GM23338 (cell line): Measurements from ENCODE around the gene STX8. TPM values are rescaled to one million over a fixed set of nuclear protein-coding genes. Genes with fewer than 3 reads are reported as not detected.

ENCODE experiments used
- ATAC-seq: fragments of 200-7000 bp; cut with Tn5 transposase; 3 replicates; pipeline ENCODE4 v1.9.1; 2020
- DNase-seq: peaks from one replicate; pipeline ENCODE4 v3.0.0-alpha.2; 2015; ENCODE audit warnings: low spot score
- H2AFZ ChIP-seq: fragments of 200-600 bp; sonication (generic); 2 replicates; pipeline ENCODE4 v1.8.0; 2016; ENCODE audit warnings: antibody characterized with exemption, mild to moderate bottlenecking, moderate library complexity
- H3F3A ChIP-seq: fragments of 200-600 bp; sonication (generic); replicated peaks from 2 replicates; pipeline ENCODE4 v1.8.0; 2017; ENCODE audit warnings: antibody characterized with exemption, mixed run types, low read depth
- H3K27ac ChIP-seq: fragments of 200-600 bp; sonication (generic); 2 replicates; pipeline ENCODE4 v1.6.1; 2016; ENCODE audit warnings: low read depth
- H3K27me3 ChIP-seq: fragments of 200-600 bp; sonication (generic); 2 replicates; pipeline ENCODE4 v1.8.0; 2016; ENCODE audit warnings: mild to moderate bottlenecking, mixed run types, moderate library complexity; ENCODE audit not compliant: insufficient read depth
- H3K36me3 ChIP-seq: fragments of 200-600 bp; sonication (generic); 2 replicates; pipeline ENCODE4 v1.8.0; 2016; ENCODE audit warnings: mild to moderate bottlenecking; ENCODE audit not compliant: insufficient read depth
- H3K4me1 ChIP-seq: fragments of 200-600 bp; sonication (generic); 2 replicates; pipeline ENCODE4 v1.8.0; 2016; ENCODE audit warnings: mild to moderate bottlenecking, moderate library complexity; ENCODE audit not compliant: insufficient read depth
- H3K4me2 ChIP-seq: fragments of 200-600 bp; sonication (generic); 2 replicates; pipeline ENCODE4 v1.7.1; 2017; ENCODE audit warnings: mixed run types
- H3K4me3 ChIP-seq: fragments of 200-600 bp; sonication (generic); 2 replicates; pipeline ENCODE4 v1.6.1; 2016; ENCODE audit warnings: mixed run types
- H3K79me2 ChIP-seq: fragments of 200-600 bp; sonication (generic); replicated peaks from 2 replicates; pipeline ENCODE4 v1.8.0; 2017; ENCODE audit warnings: mild to moderate bottlenecking; ENCODE audit not compliant: insufficient read depth
- H3K9me2 ChIP-seq: fragments of 200-600 bp; sonication (generic); 2 replicates; pipeline ENCODE4 v1.8.0; 2017; ENCODE audit not compliant: insufficient read depth
- H4K20me1 ChIP-seq: fragments of 200-600 bp; sonication (generic); replicated peaks from 2 replicates; pipeline ENCODE4 v1.8.0; 2017; ENCODE audit warnings: mild to moderate bottlenecking; ENCODE audit not compliant: insufficient read depth
- H3K27ac Mint-ChIP-seq: 2 replicates; pipeline ENCODE4 v1.8.0; 2020; ENCODE audit warnings: inconsistent platforms, mild to moderate bottlenecking, moderate library complexity, mixed read lengths
- H3K27me3 Mint-ChIP-seq: 3 replicates; pipeline ENCODE4 v1.8.0; 2022; ENCODE audit warnings: low read depth, mild to moderate bottlenecking, moderate library complexity, mixed read lengths, inconsistent platforms; ENCODE audit not compliant: insufficient read depth, poor library complexity
- H3K36me3 Mint-ChIP-seq: 3 replicates; pipeline ENCODE4 v1.8.0; 2021; ENCODE audit warnings: low read depth, mild to moderate bottlenecking, inconsistent platforms, moderate library complexity, mixed read lengths
- H3K4me1 Mint-ChIP-seq: 3 replicates; pipeline ENCODE4 v1.8.0; 2020; ENCODE audit warnings: mild to moderate bottlenecking, inconsistent platforms, mixed read lengths
- H3K4me3 Mint-ChIP-seq: 3 replicates; pipeline ENCODE4 v1.8.0; 2021; ENCODE audit warnings: moderate library complexity, mild to moderate bottlenecking, inconsistent platforms, mixed read lengths
- H3K9me3 Mint-ChIP-seq: 3 replicates; pipeline ENCODE4 v1.8.0; 2020; ENCODE audit warnings: moderate library complexity, mild to moderate bottlenecking, inconsistent platforms, mixed read lengths
- CREB1 ChIP-seq: fragments of 250-450 bp; sonication (Bioruptor Pico); IDR thresholded peaks from 2 replicates; pipeline ENCODE4 v1.5.0; 2020; ENCODE audit warnings: low read depth, mild to moderate bottlenecking, moderate library complexity
- ETS1 ChIP-seq: IDR thresholded peaks from 2 replicates; pipeline ENCODE4 v1.6.1; 2016; ENCODE audit warnings: antibody characterized with exemption
- EZH2phosphoT487 ChIP-seq: fragments of 200-600 bp; sonication (generic); IDR thresholded peaks from one replicate; pipeline ENCODE4 v1.8.1; 2018; ENCODE audit warnings: antibody characterized with exemption; ENCODE audit not compliant: unreplicated experiment
- JUNB ChIP-seq: IDR thresholded peaks from one replicate; pipeline ENCODE4 v1.6.1; 2016; ENCODE audit warnings: antibody characterized with exemption; ENCODE audit not compliant: unreplicated experiment
- NANOG ChIP-seq: IDR thresholded peaks from 2 replicates; pipeline ENCODE4 v1.6.1; 2016; ENCODE audit warnings: antibody characterized with exemption, borderline replicate concordance
- POLR2AphosphoS5 ChIP-seq: IDR thresholded peaks from 2 replicates; pipeline ENCODE4 v1.6.1; 2016; ENCODE audit warnings: antibody characterized with exemption, low read depth
- ZNF114 ChIP-seq: fragments of 250-450 bp; sonication (Bioruptor Pico); IDR thresholded peaks from 2 replicates; pipeline ENCODE4 v1.5.0; 2020; ENCODE audit warnings: mild to moderate bottlenecking, moderate library complexity
- ZNF331 ChIP-seq: fragments of 250-450 bp; sonication (Bioruptor Pico); IDR thresholded peaks from 2 replicates; pipeline ENCODE4 v1.5.0; 2020; ENCODE audit warnings: low read depth, mild to moderate bottlenecking, moderate library complexity
- ZNF462 ChIP-seq: fragments of 250-450 bp; sonication (Bioruptor Pico); IDR thresholded peaks from 2 replicates; pipeline ENCODE4 v1.5.0; 2020; ENCODE audit warnings: mild to moderate bottlenecking, moderate library complexity
- polyA plus RNA-seq: library from polyadenylated mRNA; unstranded; fragments of >200 nt; fragmentation: Nextera tagmentation; extraction: Ambion mirVana; gene quantifications from 2 replicates; pipeline ENCODE4 v1.2.1, GENCODE V29; 2016
- total RNA-seq: library from RNA; depleted of rRNA; stranded (reverse); fragments of >200 nt; shearing (Covaris generic); gene quantifications from 2 replicates; pipeline ENCODE4 v1.2.3, GENCODE V29; 2014

Gene STX8
- total and polyA plus RNA-seq, 2 experiments from 2014 or later, result 59.4 to 82.3 TPM

- no peak for TF ChIP-seq ZNF462
Measured at GRCh38 chr17:9321890-9322289, 253.7 kb downstream of the STX8 start (continued).

- Mint-ChIP-seq H3K4me1 (peaks cover 6% of the 10 kb centered on the region), H3K36me3 (peaks cover 7% of the 10 kb centered on the region; the same call in 1 of the 3 replicates), H3K9me3 (peaks cover 11% of the 10 kb centered on the region), H3K27ac (no peak overlapping the region), H3K27me3 (peaks cover 7% of the 10 kb centered on the region), H3K4me3 (no peak overlapping the region)
- H2AFZ ChIP-seq, result no peak overlapping the region
- no peak overlapping the region for H3K27ac ChIP-seq
- no peak overlapping the region for H3K4me2 ChIP-seq
- peaks cover under 1% of the 10 kb centered on the region for H3K4me1 ChIP-seq
- no peaks in the 10 kb centered on the region for H3K79me2 ChIP-seq
- no peaks in the 10 kb centered on the region for H3K9me2 ChIP-seq
- no peaks in the 10 kb centered on the region for H3F3A ChIP-seq
- no peak for TF ChIP-seq ZNF114 (CRISPR knock-in tag)
- TF ChIP-seq JUNB, result no peak
- no peak for TF ChIP-seq NANOG
- TF ChIP-seq POLR2AphosphoS5, result no peak
- no peaks in the 10 kb centered on the region for H3K36me3 ChIP-seq
- no peaks in the 10 kb centered on the region for H4K20me1 ChIP-seq
- ATAC-seq (no peak), DNase-seq (no peak)
- no peak overlapping the region for H3K4me3 ChIP-seq
- no peaks in the 10 kb centered on the region for H3K27me3 ChIP-seq
Measured at GRCh38 chr17:9315360-9315759, 260.3 kb downstream of the STX8 start.

- no peaks in the 10 kb centered on the region for H3K27me3 ChIP-seq
- H3K79me2 ChIP-seq, result no peaks in the 10 kb centered on the region
- Mint-ChIP-seq H3K4me3 (no peak overlapping the region), H3K9me3 (peaks cover 6% of the 10 kb centered on the region), H3K27me3 (peaks cover 7% of the 10 kb centered on the region), H3K4me1 (peaks cover 23% of the 10 kb centered on the region), H3K36me3 (peaks cover 3% of the 10 kb centered on the region; the same call in 1 of the 3 replicates), H3K27ac (no peak overlapping the region)
- H3K36me3 ChIP-seq, result no peaks in the 10 kb centered on the region
- no peak overlapping the region for H3K4me3 ChIP-seq
- no peaks in the 10 kb centered on the region for H3K9me2 ChIP-seq
- H4K20me1 ChIP-seq, result no peaks in the 10 kb centered on the region
- DNase-seq (no peak), ATAC-seq (no peak)
- H3F3A ChIP-seq, result no peaks in the 10 kb centered on the region
- no peak overlapping the region for H3K4me2 ChIP-seq
- H2AFZ ChIP-seq, result no peak overlapping the region
- no peak overlapping the region for H3K27ac ChIP-seq
- H3K4me1 ChIP-seq, result peaks cover 18% of the 10 kb centered on the region
- TF ChIP-seq ZNF114 (CRISPR knock-in tag) (no peak), ETS1 (no peak), EZH2phosphoT487 (no peak), ZNF331 (CRISPR knock-in tag) (no peak), POLR2AphosphoS5 (no peak), CREB1 (CRISPR knock-in tag) (no peak)
Measured at GRCh38 chr17:9313346-9313745, 262.3 kb downstream of the STX8 start.
